Neutrophil (primary cell): ENCODE data around the gene RBM27.
A peak's percentile ranks its signal among the peaks of the same experiment; 100 is the strongest.
"Not testable (repeated sequence)": the region's sequence is repeated elsewhere in the genome, so short reads cannot be mapped to it uniquely, and the experiment has no call there.

Experiments
- H3K27ac ChIP-seq: fragments of 200-600 bp; sonication (generic); 2 replicates; pipeline ENCODE4 v1.5.1; 2016; ENCODE audit warnings: mild to moderate bottlenecking, moderate library complexity
- H3K27me3 ChIP-seq: fragments of 200-600 bp; sonication (generic); 2 replicates; pipeline ENCODE4 v1.6.0; 2016; ENCODE audit warnings: mild to moderate bottlenecking
- H3K36me3 ChIP-seq: fragments of 200-600 bp; sonication (generic); 2 replicates; pipeline ENCODE4 v1.5.1; 2017
- H3K4me1 ChIP-seq, 2 experiments: fragments of 200-600 bp in 1 of 2; sonication (generic) in 1 of 2; 1 replicate in 1 of 2; 2 replicates in 1 of 2; pipeline versions ENCODE4 v1.5.1 to v1.6.1; 2013 to 2016; ENCODE audit warnings: low read depth in 1 of 2, low read length in 1 of 2, mild to moderate bottlenecking in 1 of 2, moderate library complexity in 1 of 2; ENCODE audit not compliant: control insufficient read depth in 1 of 2, insufficient read depth in 1 of 2
- H3K4me3 ChIP-seq, 2 experiments: fragments of 200-600 bp in 1 of 2; sonication (generic) in 1 of 2; 1 replicate in 1 of 2; 2 replicates in 1 of 2; pipeline ENCODE4 v1.5.1; 2013 to 2016; ENCODE audit warnings: low read depth in 1 of 2, low read length in 1 of 2, mild to moderate bottlenecking in 1 of 2, moderate library complexity in 1 of 2
- H3K9me3 ChIP-seq: fragments of 200-600 bp; sonication (generic); 2 replicates; pipeline ENCODE4 v1.5.1; 2016
- TF ChIP-seq, protein P1 (sequence below): fragments of 200-600 bp; sonication (generic); IDR thresholded peaks from 2 replicates; pipeline ENCODE4 v1.5.1; 2016; ENCODE audit warnings: antibody characterized with exemption

The RBM27 gene

GRCh38 chr5:146213210-146213826, 9.9 kb downstream of the RBM27 start:
- H3K9me3 ChIP-seq: no peaks in the 10 kb centered on the region
- H3K27me3 ChIP-seq: no peaks in the 10 kb centered on the region
- TF ChIP-seq, protein P1, sequence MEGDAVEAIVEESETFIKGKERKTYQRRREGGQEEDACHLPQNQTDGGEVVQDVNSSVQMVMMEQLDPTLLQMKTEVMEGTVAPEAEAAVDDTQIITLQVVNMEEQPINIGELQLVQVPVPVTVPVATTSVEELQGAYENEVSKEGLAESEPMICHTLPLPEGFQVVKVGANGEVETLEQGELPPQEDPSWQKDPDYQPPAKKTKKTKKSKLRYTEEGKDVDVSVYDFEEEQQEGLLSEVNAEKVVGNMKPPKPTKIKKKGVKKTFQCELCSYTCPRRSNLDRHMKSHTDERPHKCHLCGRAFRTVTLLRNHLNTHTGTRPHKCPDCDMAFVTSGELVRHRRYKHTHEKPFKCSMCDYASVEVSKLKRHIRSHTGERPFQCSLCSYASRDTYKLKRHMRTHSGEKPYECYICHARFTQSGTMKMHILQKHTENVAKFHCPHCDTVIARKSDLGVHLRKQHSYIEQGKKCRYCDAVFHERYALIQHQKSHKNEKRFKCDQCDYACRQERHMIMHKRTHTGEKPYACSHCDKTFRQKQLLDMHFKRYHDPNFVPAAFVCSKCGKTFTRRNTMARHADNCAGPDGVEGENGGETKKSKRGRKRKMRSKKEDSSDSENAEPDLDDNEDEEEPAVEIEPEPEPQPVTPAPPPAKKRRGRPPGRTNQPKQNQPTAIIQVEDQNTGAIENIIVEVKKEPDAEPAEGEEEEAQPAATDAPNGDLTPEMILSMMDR: no peak
- no peaks in the 10 kb centered on the region for H3K36me3 ChIP-seq
- peaks cover 0 to 9% of the 10 kb centered on the region in 2 experiments for H3K4me1 ChIP-seq
- H3K27ac ChIP-seq: no peak overlapping the region
- H3K4me3 ChIP-seq: no peak overlapping the region

- not testable (repeated sequence) for H3K9me3 ChIP-seq, H3K4me3 ChIP-seq, H3K36me3 ChIP-seq, H3K4me1 ChIP-seq, H3K27me3 ChIP-seq, H3K27ac ChIP-seq
These were observed 11.5 kb downstream of the RBM27 start for GRCh38 chr5:146214881-146215280.

DNA sequence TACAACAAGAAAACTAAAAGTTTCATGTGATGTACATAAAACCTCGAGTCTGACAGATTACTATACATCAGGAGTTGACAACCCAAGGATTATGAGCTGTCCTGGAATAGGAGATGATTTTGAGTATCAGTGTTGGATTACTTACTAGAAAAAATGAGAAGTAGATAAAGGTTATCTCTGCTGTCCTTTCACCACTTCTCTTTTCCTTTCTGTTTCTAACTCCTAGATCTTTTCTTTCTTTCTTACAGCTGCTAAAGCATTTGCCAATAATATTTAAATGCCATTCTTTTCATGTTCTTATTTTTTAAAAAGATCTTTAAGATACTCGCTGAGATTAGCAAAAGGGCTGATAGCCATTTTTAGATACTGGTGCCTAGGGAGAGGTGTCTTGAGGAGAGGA, 14.8 kb downstream of the RBM27 start:
- H3K4me1 ChIP-seq: peaks cover 0 to 9% of the 10 kb centered on the region in 2 experiments
- no peaks in the 10 kb centered on the region for H3K27me3 ChIP-seq
- H3K4me3 ChIP-seq: no peak overlapping the region
- no peaks in the 10 kb centered on the region for H3K9me3 ChIP-seq
- TF ChIP-seq, protein P1: no peak
- H3K36me3 ChIP-seq: peaks cover 12% of the 10 kb centered on the region
- peak overlapping the region; percentile 19 for H3K27ac ChIP-seq

- Histone ChIP-seq H3K9me3 (no peaks in the 10 kb centered on the region), H3K4me1 (no peaks in the 10 kb centered on the region), H3K27ac (no peak overlapping the region), H3K4me3 (no peak overlapping the region), H3K27me3 (no peaks in the 10 kb centered on the region), H3K36me3 (peaks cover 18% of the 10 kb centered on the region)
- TF ChIP-seq, protein P1: no peak
These were observed 15.8 kb downstream of the RBM27 start for GRCh38 chr5:146219243-146219642.

DNA sequence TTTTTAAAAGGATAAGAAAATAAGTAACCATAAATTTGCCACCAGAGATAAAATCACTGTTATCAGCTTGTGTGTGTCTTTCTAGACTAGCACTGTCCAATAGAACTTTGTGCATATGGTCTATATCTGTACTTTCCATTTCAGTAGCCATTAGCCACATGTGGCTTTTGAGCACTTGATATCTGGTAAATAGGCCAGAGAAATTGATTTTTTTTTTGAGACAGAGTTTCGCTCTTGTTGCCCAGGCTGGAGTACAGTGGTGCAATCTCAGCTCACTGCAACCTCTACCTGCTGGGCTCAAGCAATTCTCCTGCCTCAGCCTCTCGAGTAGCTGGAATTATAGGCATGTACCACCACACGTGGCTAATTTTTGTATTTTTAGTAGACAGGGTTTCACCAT, 17.8 kb downstream of the RBM27 start:
- no peak overlapping the region for H3K27ac ChIP-seq
- H3K4me1 ChIP-seq: no peaks in the 10 kb centered on the region
- no peak overlapping the region for H3K4me3 ChIP-seq
- no peaks in the 10 kb centered on the region for H3K27me3 ChIP-seq
- TF ChIP-seq, protein P1: no peak
- H3K36me3 ChIP-seq: peaks cover 23% of the 10 kb centered on the region
- no peaks in the 10 kb centered on the region for H3K9me3 ChIP-seq

DNA sequence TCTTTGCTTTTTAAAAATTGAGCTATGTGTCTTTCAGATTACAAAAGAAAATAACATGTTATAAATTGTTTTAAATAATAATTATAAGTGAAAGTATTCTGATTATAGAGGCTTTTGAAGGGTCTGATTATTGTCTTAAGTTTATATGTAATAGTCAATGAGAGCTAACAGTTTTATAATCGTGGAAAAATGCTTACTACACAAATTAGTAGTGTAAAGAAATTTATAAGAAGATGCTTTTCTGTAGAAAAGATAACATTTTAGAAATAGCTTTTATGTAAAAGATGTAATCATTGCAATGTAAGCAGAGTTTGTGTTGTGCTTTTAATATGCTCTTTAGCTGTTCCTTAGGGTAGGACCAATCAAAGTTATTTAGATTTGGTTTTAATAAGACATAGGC, 18.6 kb downstream of the RBM27 start:
- H3K9me3 ChIP-seq: no peaks in the 10 kb centered on the region
- H3K4me1 ChIP-seq: no peaks in the 10 kb centered on the region
- peaks cover 31% of the 10 kb centered on the region for H3K36me3 ChIP-seq
- no peak overlapping the region for H3K27ac ChIP-seq
- H3K4me3 ChIP-seq: no peak overlapping the region
- TF ChIP-seq, protein P1: no peak
- H3K27me3 ChIP-seq: no peaks in the 10 kb centered on the region
